Chondrocyte (in vitro differentiated cells): ENCODE results near the gene HCAR3. TPM values are rescaled to one million over a fixed set of nuclear protein-coding genes. Genes with fewer than 3 reads are reported as not detected.

Experiments
- DNase-seq: peaks from one replicate; pipeline ENCODE4 v3.0.0; 2021; ENCODE audit warnings: mixed read lengths, low spot score
- H3K27ac Mint-ChIP-seq: one replicate; pipeline ENCODE4 v1.8.0; 2021; ENCODE audit warnings: mild to moderate bottlenecking, moderate library complexity, mixed read lengths; ENCODE audit not compliant: unreplicated experiment
- H3K27me3 Mint-ChIP-seq: 2 replicates; pipeline ENCODE4 v1.8.0; 2021; ENCODE audit warnings: low read depth, mixed read lengths
- H3K36me3 Mint-ChIP-seq: 2 replicates; pipeline ENCODE4 v1.8.0; 2021; ENCODE audit warnings: low read depth, mixed read lengths
- H3K4me1 Mint-ChIP-seq: 2 replicates; pipeline ENCODE4 v1.8.0; 2021; ENCODE audit warnings: low read depth, mild to moderate bottlenecking, mixed read lengths
- H3K4me3 Mint-ChIP-seq: one replicate; pipeline ENCODE4 v1.8.0; 2021; ENCODE audit warnings: mild to moderate bottlenecking, moderate library complexity, mixed read lengths; ENCODE audit not compliant: unreplicated experiment
- H3K9me3 Mint-ChIP-seq: 2 replicates; pipeline ENCODE4 v1.8.0; 2021; ENCODE audit warnings: low read depth, mixed read lengths
- CTCF ChIP-seq: fragments of 200-600 bp; sonication (generic); IDR thresholded peaks from 2 replicates; pipeline ENCODE4 v1.5.0; 2021; ENCODE audit warnings: antibody characterized with exemption, mild to moderate bottlenecking, moderate library complexity
- total RNA-seq: library from RNA; stranded (reverse); gene quantifications from 3 replicates; pipeline ENCODE4 v1.2.1, GENCODE V29; 2021

HCAR3 gene
- total RNA-seq, 1 donor from 2014 or later, result not detected

- H3K27me3 Mint-ChIP-seq, result peaks cover 2% of the 10 kb centered on the region
- TF ChIP-seq CTCF, result no peak
- no peaks in the 10 kb centered on the region for H3K9me3 Mint-ChIP-seq
- H3K4me1 Mint-ChIP-seq, result peaks cover 14% of the 10 kb centered on the region
- H3K36me3 Mint-ChIP-seq, result no peaks in the 10 kb centered on the region
- H3K4me3 Mint-ChIP-seq, result no peak overlapping the region
- DNase-seq, result no peak
- H3K27ac Mint-ChIP-seq, result no peak overlapping the region
Measured at GRCh38 chr12:122732611-122733010, 16.0 kb upstream of the HCAR3 start.

- Mint-ChIP-seq H3K9me3 (no peaks in the 10 kb centered on the region), H3K27me3 (peaks cover 2% of the 10 kb centered on the region), H3K4me1 (peaks cover 14% of the 10 kb centered on the region), H3K36me3 (no peaks in the 10 kb centered on the region), H3K4me3 (no peak overlapping the region), H3K27ac (no peak overlapping the region)
- TF ChIP-seq CTCF, result no peak
- no peak for DNase-seq
Measured at GRCh38 chr12:122732170-122732569, 15.6 kb upstream of the HCAR3 start.

GRCh38 chr12:122730215-122731014, 13.8 kb upstream of the HCAR3 start, which contains the start of gene HCAR1:
HCAR1 (minus strand) TSS chr12:122730844; CDS start chr12:122730339, 505 bp downstream.
- no peaks in the 10 kb centered on the region for H3K36me3 Mint-ChIP-seq
- DNase-seq, result no peak
- H3K27ac Mint-ChIP-seq, result no peak within 1 kb of the TSS
- H3K9me3 Mint-ChIP-seq, result no peaks in the 10 kb centered on the region
- peaks cover 18% of the 10 kb centered on the region for H3K4me1 Mint-ChIP-seq
- no peak within 1 kb of the TSS for H3K4me3 Mint-ChIP-seq
- peaks cover 2% of the 10 kb centered on the region for H3K27me3 Mint-ChIP-seq
- TF ChIP-seq CTCF, result peak; percentile 43

GRCh38 chr12:122729583-122730214, 13.1 kb upstream of the HCAR3 start:
- H3K4me1 Mint-ChIP-seq, result peaks cover 18% of the 10 kb centered on the region
- no peak overlapping the region for H3K4me3 Mint-ChIP-seq
- H3K9me3 Mint-ChIP-seq, result no peaks in the 10 kb centered on the region
- TF ChIP-seq CTCF, result no peak
- no peak overlapping the region for H3K27ac Mint-ChIP-seq
- peaks cover 2% of the 10 kb centered on the region for H3K27me3 Mint-ChIP-seq
- no peak for DNase-seq
- no peaks in the 10 kb centered on the region for H3K36me3 Mint-ChIP-seq

GRCh38 chr12:122726080-122726558, 9.5 kb upstream of the HCAR3 start:
- Mint-ChIP-seq H3K27me3 (no peaks in the 10 kb centered on the region), H3K9me3 (no peaks in the 10 kb centered on the region), H3K4me1 (peaks cover 21% of the 10 kb centered on the region), H3K36me3 (no peaks in the 10 kb centered on the region), H3K27ac (no peak overlapping the region), H3K4me3 (no peak overlapping the region)
- DNase-seq, result no peak
- TF ChIP-seq CTCF, result no peak
